KMS-11 (cell line): Measurements from ENCODE around the gene LRRC15.
A peak's percentile ranks its signal among the peaks of the same experiment; 100 is the strongest.

ENCODE experiments used
- H2AFZ ChIP-seq: fragments of 200-600 bp; sonication (generic); 2 replicates; pipeline ENCODE4 v1.6.1; 2016; ENCODE audit warnings: antibody characterized with exemption, mixed run types, low read depth
- H3K27ac ChIP-seq: fragments of 200-600 bp; sonication (generic); 2 replicates; pipeline ENCODE4 v1.6.1; 2016; ENCODE audit warnings: mild to moderate bottlenecking, mixed run types
- H3K27me3 ChIP-seq: fragments of 200-600 bp; sonication (generic); 2 replicates; pipeline ENCODE4 v1.6.1; 2017; ENCODE audit warnings: mild to moderate bottlenecking, low read depth, mixed run types, moderate library complexity; ENCODE audit not compliant: insufficient read depth
- H3K36me3 ChIP-seq: fragments of 200-600 bp; sonication (generic); 2 replicates; pipeline ENCODE4 v1.6.1; 2017; ENCODE audit warnings: mild to moderate bottlenecking, mixed run types; ENCODE audit not compliant: insufficient read depth
- H3K4me1 ChIP-seq: fragments of 200-600 bp; sonication (generic); 2 replicates; pipeline ENCODE4 v1.6.1; 2016; ENCODE audit warnings: mild to moderate bottlenecking, low read depth, mixed run types; ENCODE audit not compliant: poor library complexity, severe bottlenecking
- H3K4me2 ChIP-seq: fragments of 200-600 bp; sonication (generic); 2 replicates; pipeline ENCODE4 v1.7.0; 2016; ENCODE audit warnings: mild to moderate bottlenecking, mixed run types
- H3K4me3 ChIP-seq: fragments of 200-600 bp; sonication (generic); IDR thresholded peaks from 2 replicates; pipeline ENCODE4 v1.6.1; 2017; ENCODE audit warnings: low read depth, low read length, mixed read lengths; ENCODE audit not compliant: insufficient read depth
- H3K79me2 ChIP-seq: fragments of 200-600 bp; sonication (generic); 2 replicates; pipeline ENCODE4 v1.6.1; 2016; ENCODE audit warnings: low read depth, mixed run types; ENCODE audit not compliant: insufficient read depth
- H3K9ac ChIP-seq: fragments of 200-600 bp; sonication (generic); 2 replicates; pipeline ENCODE4 v1.6.1; 2016; ENCODE audit warnings: mild to moderate bottlenecking, mixed run types
- H4K20me1 ChIP-seq: fragments of 200-600 bp; sonication (generic); 2 replicates; pipeline ENCODE4 v1.6.1; 2016; ENCODE audit warnings: mild to moderate bottlenecking, mixed run types; ENCODE audit not compliant: insufficient read depth
- CTCF ChIP-seq: fragments of 200-600 bp; sonication (generic); conservative IDR thresholded peaks from 2 replicates; pipeline ENCODE4 v1.6.1; 2017; ENCODE audit warnings: low read depth, mild to moderate bottlenecking, antibody characterized with exemption, low read length, moderate library complexity, mixed read lengths

The LRRC15 gene

GRCh38 chr3:194314388-194315068 is 55.0 kb downstream of the LRRC15 start:
- peaks cover 22% of the 10 kb centered on the region for H3K4me1 ChIP-seq
- no peaks in the 10 kb centered on the region for H3K79me2 ChIP-seq
- H3K4me2 ChIP-seq = peak overlapping the region; percentile 99; the same call in 1 of the 2 replicates
- H4K20me1 ChIP-seq = no peaks in the 10 kb centered on the region
- TF ChIP-seq CTCF = no peak
- peak overlapping the region; percentile 96; the same call in 1 of the 2 replicates for H2AFZ ChIP-seq
- no peak overlapping the region for H3K9ac ChIP-seq
- H3K36me3 ChIP-seq = no peaks in the 10 kb centered on the region
- no peak overlapping the region for H3K4me3 ChIP-seq
- no peak overlapping the region for H3K27ac ChIP-seq
- H3K27me3 ChIP-seq = 0 out of 2 replicates have a peak, but pooled peaks cover 5% of the 10 kb centered on the region

GRCh38 chr3:194313560-194314387 is 55.8 kb downstream of the LRRC15 start:
- Histone ChIP-seq H3K79me2 (no peaks in the 10 kb centered on the region), H2AFZ (no peak overlapping the region), H4K20me1 (no peaks in the 10 kb centered on the region), H3K27me3 (0 out of 2 replicates have a peak, but pooled peaks cover 5% of the 10 kb centered on the region), H3K9ac (no peak overlapping the region), H3K4me2 (no peak overlapping the region), H3K4me3 (no peak overlapping the region), H3K27ac (no peak overlapping the region), H3K4me1 (peaks cover 30% of the 10 kb centered on the region), H3K36me3 (no peaks in the 10 kb centered on the region)
- TF ChIP-seq CTCF = no peak

GRCh38 chr3:194312743-194313281 is 56.7 kb downstream of the LRRC15 start:
- Histone ChIP-seq H2AFZ (no peak overlapping the region), H3K27ac (no peak overlapping the region), H3K79me2 (no peaks in the 10 kb centered on the region), H3K4me3 (no peak overlapping the region), H3K36me3 (no peaks in the 10 kb centered on the region), H4K20me1 (no peaks in the 10 kb centered on the region), H3K4me2 (no peak overlapping the region), H3K27me3 (0 out of 2 replicates have a peak, but pooled peaks cover 5% of the 10 kb centered on the region), H3K9ac (no peak overlapping the region), H3K4me1 (peaks cover 40% of the 10 kb centered on the region)
- TF ChIP-seq CTCF = no peak

- H3K4me2 ChIP-seq = no peak overlapping the region
- no peaks in the 10 kb centered on the region for H3K36me3 ChIP-seq
- peaks cover 44% of the 10 kb centered on the region for H3K4me1 ChIP-seq
- no peak overlapping the region for H2AFZ ChIP-seq
- H3K4me3 ChIP-seq = no peak overlapping the region
- H4K20me1 ChIP-seq = no peaks in the 10 kb centered on the region
- TF ChIP-seq CTCF = no peak
- no peak overlapping the region for H3K9ac ChIP-seq
- no peaks in the 10 kb centered on the region for H3K79me2 ChIP-seq
- no peak overlapping the region for H3K27ac ChIP-seq
- H3K27me3 ChIP-seq = 0 out of 2 replicates have a peak, but pooled peaks cover 5% of the 10 kb centered on the region
Observed at GRCh38 chr3:194312186-194312742, 57.3 kb downstream of the LRRC15 start.
